ENCODE results near the gene IRF7.

The IRF7 gene

GRCh38 chr11:567011-567628 lies 48.6 kb downstream of the IRF7 start:
- Histone ChIP-seq H3K9me3 (ENCODE audit: insufficient read depth, low read length, severe bottlenecking) (no peaks in the 10 kb centered on the region), H3K27me3 (ENCODE audit: insufficient read depth, low read length, poor library complexity) (no peaks in the 10 kb centered on the region), H3K4me3 (ENCODE audit: low read depth in 1 of 2, low read length in 2 of 2) (peak overlapping the region; percentile 33 to 76; a peak in 3 of 4 replicates), H3K79me2 (ENCODE audit: insufficient read depth, low read length) (peaks cover 13% of the 10 kb centered on the region; the same call in 1 of the 2 replicates), H2AFZ (ENCODE audit: low read depth, low read length) (no peak overlapping the region), H4K20me1 (ENCODE audit: insufficient read depth, low read length) (peaks cover 35% of the 10 kb centered on the region), H3K27ac (ENCODE audit: low read length) (peak overlapping the region; percentile 40; the same call in 1 of the 2 replicates), H3K4me1 (ENCODE audit: insufficient read depth, low read length) (peaks cover 41% of the 10 kb centered on the region), H3K36me3 (ENCODE audit: insufficient read depth, low read length) (peaks cover 44% of the 10 kb centered on the region), H3K9ac (ENCODE audit: low read depth, low read length) (peak overlapping the region; percentile 96), H3K4me2 (ENCODE audit: insufficient read depth, low read length) (peak overlapping the region; percentile 88)
- ATAC-seq (ENCODE audit: insufficient read depth, low read depth) = no peak
- DNase-seq = no peak
- TF ChIP-seq EZH2 (IDR thresholded peaks at IDR 0.05; ENCODE audit: borderline replicate concordance, low read depth, low read length, severe bottlenecking) = no peak
- TF ChIP-seq, protein P1, sequence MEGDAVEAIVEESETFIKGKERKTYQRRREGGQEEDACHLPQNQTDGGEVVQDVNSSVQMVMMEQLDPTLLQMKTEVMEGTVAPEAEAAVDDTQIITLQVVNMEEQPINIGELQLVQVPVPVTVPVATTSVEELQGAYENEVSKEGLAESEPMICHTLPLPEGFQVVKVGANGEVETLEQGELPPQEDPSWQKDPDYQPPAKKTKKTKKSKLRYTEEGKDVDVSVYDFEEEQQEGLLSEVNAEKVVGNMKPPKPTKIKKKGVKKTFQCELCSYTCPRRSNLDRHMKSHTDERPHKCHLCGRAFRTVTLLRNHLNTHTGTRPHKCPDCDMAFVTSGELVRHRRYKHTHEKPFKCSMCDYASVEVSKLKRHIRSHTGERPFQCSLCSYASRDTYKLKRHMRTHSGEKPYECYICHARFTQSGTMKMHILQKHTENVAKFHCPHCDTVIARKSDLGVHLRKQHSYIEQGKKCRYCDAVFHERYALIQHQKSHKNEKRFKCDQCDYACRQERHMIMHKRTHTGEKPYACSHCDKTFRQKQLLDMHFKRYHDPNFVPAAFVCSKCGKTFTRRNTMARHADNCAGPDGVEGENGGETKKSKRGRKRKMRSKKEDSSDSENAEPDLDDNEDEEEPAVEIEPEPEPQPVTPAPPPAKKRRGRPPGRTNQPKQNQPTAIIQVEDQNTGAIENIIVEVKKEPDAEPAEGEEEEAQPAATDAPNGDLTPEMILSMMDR (IDR thresholded peaks at IDR 0.05; ENCODE audit: borderline replicate concordance, extremely low read depth, low read length, poor library complexity, severe bottlenecking) = no peak

GRCh38 chr11:565921-566509 lies 49.7 kb downstream of the IRF7 start:
- H3K9ac ChIP-seq (ENCODE audit: low read depth, low read length) = peak overlapping the region; percentile 96; the same call in 1 of the 2 replicates
- H2AFZ ChIP-seq (ENCODE audit: low read depth, low read length) = no peak overlapping the region
- no peaks in the 10 kb centered on the region for H3K9me3 ChIP-seq (ENCODE audit: insufficient read depth, low read length, severe bottlenecking)
- H3K36me3 ChIP-seq (ENCODE audit: insufficient read depth, low read length) = peaks cover 45% of the 10 kb centered on the region
- peaks cover 51% of the 10 kb centered on the region for H3K4me1 ChIP-seq (ENCODE audit: insufficient read depth, low read length)
- no peak overlapping the region for H3K4me3 ChIP-seq (ENCODE audit: low read depth in 1 of 2, low read length in 2 of 2)
- no peaks in the 10 kb centered on the region for H3K27me3 ChIP-seq (ENCODE audit: insufficient read depth, low read length, poor library complexity)
- H4K20me1 ChIP-seq (ENCODE audit: insufficient read depth, low read length) = peaks cover 43% of the 10 kb centered on the region
- TF ChIP-seq, protein P1 (IDR thresholded peaks at IDR 0.05; ENCODE audit: borderline replicate concordance, extremely low read depth, low read length, poor library complexity, severe bottlenecking) = no peak
- no peak for TF ChIP-seq EZH2 (IDR thresholded peaks at IDR 0.05; ENCODE audit: borderline replicate concordance, low read depth, low read length, severe bottlenecking)
- H3K27ac ChIP-seq (ENCODE audit: low read length) = no peak overlapping the region
- no peak for DNase-seq
- 0 out of 2 replicates have a peak overlapping the region, but pooled peaks have one; percentile 15 for H3K4me2 ChIP-seq (ENCODE audit: insufficient read depth, low read length)
- H3K79me2 ChIP-seq (ENCODE audit: insufficient read depth, low read length) = peaks cover 20% of the 10 kb centered on the region
- ATAC-seq (ENCODE audit: insufficient read depth, low read depth) = no peak

DNA sequence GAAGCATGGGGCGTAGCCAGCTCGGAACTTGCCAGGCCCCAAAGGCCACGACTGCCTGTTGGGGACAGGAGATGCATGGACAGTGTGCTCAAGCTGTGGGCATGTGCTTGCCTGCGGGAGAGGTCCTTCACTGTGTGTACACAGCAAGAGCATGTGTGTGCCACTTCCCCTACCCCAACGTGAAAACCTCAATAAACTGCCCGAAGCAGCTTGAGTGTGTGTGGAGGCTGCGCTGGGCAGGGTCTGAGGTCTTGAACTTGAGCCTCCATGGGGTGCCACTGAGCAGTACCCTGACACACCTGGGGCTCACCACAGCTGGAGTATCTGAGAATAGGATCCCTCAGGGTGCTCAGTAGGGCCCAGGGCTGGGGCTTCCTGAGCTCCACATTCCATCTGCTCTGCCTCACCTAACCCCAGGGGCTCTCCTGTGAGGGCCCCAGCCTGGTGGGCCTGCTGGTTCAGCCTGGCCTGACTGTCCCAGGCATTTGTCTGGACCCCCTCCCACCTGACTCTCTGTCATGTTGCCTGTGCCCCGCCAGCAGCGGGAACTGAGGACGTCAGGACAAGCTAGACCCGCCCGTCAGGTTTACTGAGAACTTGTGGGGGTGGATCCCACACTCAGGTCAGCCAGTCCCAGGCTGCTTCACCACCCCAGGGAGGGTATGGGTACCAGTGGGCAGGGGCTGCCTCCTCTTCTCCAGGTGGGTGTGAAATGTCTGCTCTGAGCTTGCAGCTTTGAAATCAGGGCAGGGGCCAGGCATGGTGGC lies 51.8 kb downstream of the IRF7 start:
- Histone ChIP-seq H4K20me1 (ENCODE audit: insufficient read depth, low read length) (peaks cover 43% of the 10 kb centered on the region), H3K4me2 (ENCODE audit: insufficient read depth, low read length) (no peak overlapping the region)

More for the DNA sequence above, 51.8 kb downstream of the IRF7 start:
- H3K4me3 ChIP-seq (ENCODE audit: low read depth in 1 of 2, low read length in 2 of 2) = no peak overlapping the region
- H3K79me2 ChIP-seq (ENCODE audit: insufficient read depth, low read length) = peaks cover 20% of the 10 kb centered on the region
- H3K4me1 ChIP-seq (ENCODE audit: insufficient read depth, low read length) = peaks cover 49% of the 10 kb centered on the region
- no peak for ATAC-seq (ENCODE audit: insufficient read depth, low read depth)
- no peak for DNase-seq
- peaks cover 44% of the 10 kb centered on the region for H3K36me3 ChIP-seq (ENCODE audit: insufficient read depth, low read length)
- no peaks in the 10 kb centered on the region for H3K27me3 ChIP-seq (ENCODE audit: insufficient read depth, low read length, poor library complexity)
- no peak overlapping the region for H3K27ac ChIP-seq (ENCODE audit: low read length)
- no peaks in the 10 kb centered on the region for H3K9me3 ChIP-seq (ENCODE audit: insufficient read depth, low read length, severe bottlenecking)
- TF ChIP-seq EZH2 (IDR thresholded peaks at IDR 0.05; ENCODE audit: borderline replicate concordance, low read depth, low read length, severe bottlenecking) = no peak
- TF ChIP-seq, protein P1 (IDR thresholded peaks at IDR 0.05; ENCODE audit: borderline replicate concordance, extremely low read depth, low read length, poor library complexity, severe bottlenecking) = no peak
- no peak overlapping the region for H3K9ac ChIP-seq (ENCODE audit: low read depth, low read length)
- no peak overlapping the region for H2AFZ ChIP-seq (ENCODE audit: low read depth, low read length)
